EH (cell line): ENCODE data around the gene CIAO2B.
"Not testable (repeated sequence)": the region's sequence is repeated elsewhere in the genome, so short reads cannot be mapped to it uniquely, and the experiment has no call there.

ENCODE experiments used
- DNase-seq: peaks from one replicate; pipeline ENCODE4 v3.0.0-alpha.2; 2015; ENCODE audit warnings: low read depth

The CIAO2B gene

DNA sequence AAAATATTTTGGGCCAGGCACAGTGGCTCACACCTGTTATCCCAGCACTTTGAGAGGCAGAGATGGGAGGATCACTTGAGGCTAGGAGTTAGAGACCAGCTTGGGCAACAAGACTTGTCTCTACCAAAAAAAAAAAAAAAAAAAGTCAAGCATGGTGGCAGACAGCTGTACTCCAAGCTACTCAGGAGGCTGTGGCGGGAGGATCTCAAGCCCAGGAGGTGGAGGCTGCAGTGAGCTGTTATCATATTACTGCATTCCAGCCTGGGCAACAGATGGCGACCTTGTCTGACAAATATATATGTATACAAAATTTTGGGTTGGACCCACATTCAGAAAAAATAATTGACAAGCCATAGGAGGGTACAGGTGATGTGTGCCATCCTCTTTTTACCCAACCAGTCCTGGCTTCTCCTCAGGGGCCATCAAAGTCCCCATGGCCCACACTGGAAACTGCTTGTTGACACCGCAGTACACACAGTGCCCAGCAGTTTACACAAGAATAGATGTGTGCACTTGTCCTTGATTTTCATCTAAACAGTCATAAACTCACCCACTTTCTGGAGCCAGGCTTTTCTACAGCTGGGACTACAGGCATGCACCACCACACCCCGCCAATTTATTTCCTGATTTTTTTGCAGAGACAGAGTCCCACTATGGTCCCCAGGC is 2.8 kb upstream of the CIAO2B start:
- no peak for DNase-seq

DNA sequence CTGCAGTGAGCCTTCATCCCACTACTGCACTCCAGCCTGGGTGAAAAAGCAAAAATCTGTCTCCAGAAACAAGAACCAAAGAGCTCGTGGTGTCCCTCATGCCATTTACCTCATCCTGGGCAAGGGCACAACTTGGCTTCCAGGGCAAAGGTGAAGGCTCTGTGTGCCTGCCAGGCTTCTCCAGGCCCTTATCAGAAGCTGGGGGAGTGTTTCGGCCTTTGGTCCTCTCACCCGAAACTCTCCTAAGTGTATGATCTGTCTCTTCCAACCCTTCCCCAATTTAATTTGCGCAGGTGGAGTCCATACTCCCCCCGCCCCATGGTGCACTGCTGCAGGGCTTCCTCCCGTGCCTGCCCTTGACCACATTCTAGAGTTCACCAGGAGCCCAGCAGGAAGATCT is 2.3 kb upstream of the CIAO2B start:
- no peak for DNase-seq

- peak; percentile 53 for DNase-seq
These were observed 1.3 kb upstream of the CIAO2B start, which contains the start of gene CES2 for GRCh38 chr16:66935314-66936011. Gene CES2, plus strand, starts transcription at chr16:66935516. Its CDS starts 120 bp downstream, at chr16:66935636.

DNA sequence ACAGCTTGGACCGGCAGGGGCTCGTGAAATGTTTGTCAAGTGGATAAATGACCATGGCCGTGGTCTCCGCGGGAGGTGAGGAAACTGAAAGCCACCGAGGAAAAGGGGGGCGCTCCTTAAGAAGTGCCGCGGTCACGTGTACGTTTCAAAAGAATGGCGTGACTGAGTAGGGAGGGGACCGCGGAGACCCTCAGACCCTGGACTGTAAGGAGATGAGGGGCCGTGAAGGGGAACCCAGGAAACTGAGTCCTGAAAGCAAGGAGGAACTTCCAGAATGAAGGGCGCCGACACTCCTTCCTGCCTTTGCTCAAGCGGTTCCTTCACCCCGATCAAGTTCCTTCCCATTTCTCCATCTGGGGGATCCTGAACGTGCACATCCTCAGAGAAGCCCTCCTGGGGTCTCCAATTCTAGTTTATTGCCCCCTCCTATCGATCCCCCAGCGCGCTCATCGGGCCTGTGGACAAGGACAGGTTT is 674 bp upstream of the CIAO2B start:
- DNase-seq: not testable (repeated sequence)

DNA sequence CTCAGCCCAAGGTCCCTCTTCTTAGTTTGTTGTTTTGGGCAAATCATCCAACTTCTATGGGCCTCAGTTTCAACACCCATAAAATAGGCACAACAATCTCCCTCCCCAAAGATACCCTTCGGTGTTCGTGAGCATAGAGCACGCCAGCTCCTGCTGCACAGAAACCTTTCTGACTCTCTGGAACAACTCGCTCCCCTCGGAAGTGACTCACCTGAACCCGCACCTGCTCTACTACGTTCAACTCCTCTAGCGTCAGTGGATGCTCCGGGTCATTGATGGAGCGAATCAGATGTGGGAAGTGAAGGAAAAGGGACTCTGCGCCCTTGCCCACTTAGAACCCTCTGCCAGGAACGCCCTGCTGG is 445 bp downstream of the CIAO2B start:
- DNase-seq: no peak

DNA sequence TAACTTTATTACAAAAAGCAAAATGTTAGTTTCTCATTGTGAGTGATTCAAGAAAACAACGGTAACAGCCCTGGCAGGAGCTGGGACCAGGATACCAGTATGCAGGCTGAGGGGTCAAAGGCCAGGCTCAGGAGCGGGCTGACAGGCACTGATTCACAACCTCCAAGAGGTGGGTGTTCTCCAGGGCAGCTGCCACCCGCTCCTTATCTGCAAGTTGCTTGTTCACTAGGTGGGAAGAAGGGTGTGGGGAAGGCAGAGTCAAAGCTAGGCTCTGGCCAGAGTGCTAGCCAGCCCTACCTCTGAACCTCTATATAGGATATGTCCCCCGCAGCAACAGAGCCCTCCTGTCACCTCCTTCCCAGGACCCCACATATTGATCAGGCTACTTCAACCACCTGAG is 2.1 kb downstream of the CIAO2B start:
- no peak for DNase-seq

DNA sequence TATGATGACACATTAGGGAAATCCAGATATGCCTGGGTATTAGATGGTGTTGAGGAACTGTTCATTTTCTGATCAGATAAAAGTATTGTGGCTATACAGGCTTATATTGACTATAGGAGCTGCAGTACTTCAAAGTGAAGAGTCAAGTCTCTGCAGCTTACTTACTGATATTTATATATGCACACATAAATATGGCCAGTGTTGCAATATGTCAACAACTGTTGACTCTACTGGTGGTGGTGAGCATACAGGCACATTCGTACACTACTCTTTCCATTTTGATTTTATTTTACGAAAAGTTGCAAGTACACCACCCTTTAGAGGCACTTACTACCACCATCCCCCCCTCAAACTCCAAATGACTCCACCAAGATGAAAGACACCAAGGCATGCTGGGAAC is 2.5 kb downstream of the CIAO2B start:
- DNase-seq: no peak

DNA sequence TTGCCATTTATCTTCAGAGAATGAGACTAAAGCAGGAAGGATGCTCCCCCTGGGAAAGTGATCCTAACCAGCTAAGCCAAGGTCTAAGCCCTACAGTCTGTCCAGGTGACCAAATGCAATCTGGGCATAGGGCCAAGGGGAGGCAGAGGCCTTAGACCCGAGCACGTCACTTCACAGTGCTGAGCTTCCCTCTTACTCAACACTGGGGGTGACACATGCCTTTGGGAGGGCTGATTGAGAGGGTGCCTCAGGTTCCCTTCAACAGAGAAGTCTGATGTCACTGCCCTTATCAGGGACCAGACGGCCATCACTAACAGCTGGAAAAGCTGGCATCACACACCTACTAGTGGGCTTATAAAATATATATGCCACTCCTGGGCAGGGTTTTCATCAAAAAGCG is 4.0 kb downstream of the CIAO2B start:
- no peak for DNase-seq

DNA sequence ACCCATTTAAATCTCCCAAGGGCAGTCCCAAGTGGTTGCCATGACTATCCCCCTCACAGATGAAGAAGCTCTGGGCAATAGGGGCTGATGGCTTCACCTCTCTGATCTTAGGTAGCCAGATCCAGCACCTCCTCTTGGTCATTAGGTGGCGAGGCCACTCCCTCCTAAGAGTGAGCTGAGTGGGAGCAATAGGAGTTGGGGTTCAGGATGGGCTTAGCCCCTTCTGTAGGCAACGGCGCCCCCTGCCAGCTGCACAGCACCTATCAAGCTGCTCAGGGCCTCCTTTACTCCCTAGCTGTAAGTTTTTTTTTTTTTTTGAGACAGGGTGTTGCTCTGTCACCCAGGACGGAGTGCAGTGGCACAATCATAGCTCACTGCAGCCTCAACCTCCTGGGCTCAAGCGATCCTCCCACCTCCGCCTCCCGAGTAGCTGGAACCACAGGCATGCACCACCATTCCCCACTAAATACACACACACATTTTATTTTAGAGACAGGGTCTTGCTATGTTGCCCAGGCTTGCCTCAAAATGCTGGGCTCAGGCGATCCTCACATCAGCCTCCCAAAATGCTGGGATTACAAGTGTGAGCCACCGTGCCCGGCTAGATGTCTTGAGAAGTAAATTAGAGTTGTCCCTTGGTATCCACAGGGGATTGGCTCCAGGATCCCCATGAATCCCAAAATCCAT is 5.4 kb downstream of the CIAO2B start:
- DNase-seq: peak; percentile 45

DNA sequence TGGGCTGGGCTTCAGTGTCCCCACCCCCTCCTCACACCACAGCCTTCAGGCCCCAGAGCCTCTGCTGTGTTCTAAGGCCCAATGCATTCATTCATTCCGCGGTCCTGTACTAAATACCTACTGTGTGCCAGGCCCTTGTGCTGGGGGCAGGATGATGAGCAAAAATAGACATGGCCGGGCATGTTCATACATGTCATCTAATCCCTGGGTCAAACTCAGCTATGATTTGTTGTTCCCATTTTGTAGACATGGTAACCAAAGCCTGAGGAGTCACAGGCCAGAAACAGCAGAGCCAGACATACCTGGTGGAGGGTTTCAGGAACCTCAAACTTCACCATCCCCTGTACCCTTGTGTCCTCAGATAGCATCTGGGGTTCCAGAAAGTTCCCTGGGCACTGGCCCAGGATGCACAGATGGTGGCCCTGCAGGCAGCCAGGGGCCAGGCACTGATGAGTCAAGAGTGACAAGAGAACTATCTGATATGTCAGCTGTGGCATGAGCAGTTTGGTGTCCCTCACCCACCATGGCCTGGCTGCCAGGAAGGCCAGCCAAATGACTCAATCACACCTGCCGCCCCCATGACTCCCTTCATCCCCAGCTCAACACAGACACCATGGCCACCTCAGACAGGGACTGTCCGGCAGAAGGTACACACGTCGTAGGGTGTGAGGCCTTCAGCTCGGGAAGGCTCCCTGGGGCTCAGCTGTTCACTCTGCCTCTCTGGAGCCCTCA is 6.1 kb downstream of the CIAO2B start:
- peak; percentile 62 for DNase-seq

DNA sequence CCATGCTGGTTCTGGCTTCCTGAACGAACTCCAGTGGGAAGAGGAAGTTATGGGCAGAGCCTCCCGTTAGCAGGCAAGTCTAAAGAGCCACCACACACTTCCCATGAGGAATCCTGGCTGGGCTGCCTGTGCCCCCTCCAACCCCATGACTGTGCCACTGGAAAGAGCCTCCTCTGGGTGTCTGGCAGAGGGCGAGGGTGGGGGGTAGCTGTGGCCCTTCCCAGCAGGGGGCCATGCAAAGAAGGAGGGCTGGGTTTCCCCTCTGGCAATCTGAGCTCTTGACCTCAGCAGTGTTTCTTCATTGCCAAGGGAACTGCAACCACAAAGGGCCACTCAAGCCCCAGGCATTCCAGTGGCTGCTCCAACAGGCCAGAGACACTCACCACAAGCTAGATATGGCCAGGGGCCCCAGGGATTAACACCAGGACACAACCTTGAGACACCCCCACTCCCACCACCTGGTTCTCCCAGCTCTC is 7.2 kb downstream of the CIAO2B start:
- peak; percentile 95 for DNase-seq

- DNase-seq: peak; percentile 15
These were observed 7.8 kb downstream of the CIAO2B start for GRCh38 chr16:66926171-66926947.

GRCh38 chr16:66925322-66925840 is 8.8 kb downstream of the CIAO2B start, which contains the start of gene RRAD:
Gene RRAD, minus strand, starts transcription at chr16:66925535. Its CDS starts 356 bp downstream, at chr16:66925179.
- DNase-seq: peak; percentile 36

GRCh38 chr16:66924527-66925321 is 9.5 kb downstream of the CIAO2B start:
- peak; percentile 22 for DNase-seq

GRCh38 chr16:66923866-66924265 is 10.3 kb downstream of the CIAO2B start:
- DNase-seq: no peak

- no peak for DNase-seq
These were observed 10.9 kb downstream of the CIAO2B start for GRCh38 chr16:66923247-66923731.

DNA sequence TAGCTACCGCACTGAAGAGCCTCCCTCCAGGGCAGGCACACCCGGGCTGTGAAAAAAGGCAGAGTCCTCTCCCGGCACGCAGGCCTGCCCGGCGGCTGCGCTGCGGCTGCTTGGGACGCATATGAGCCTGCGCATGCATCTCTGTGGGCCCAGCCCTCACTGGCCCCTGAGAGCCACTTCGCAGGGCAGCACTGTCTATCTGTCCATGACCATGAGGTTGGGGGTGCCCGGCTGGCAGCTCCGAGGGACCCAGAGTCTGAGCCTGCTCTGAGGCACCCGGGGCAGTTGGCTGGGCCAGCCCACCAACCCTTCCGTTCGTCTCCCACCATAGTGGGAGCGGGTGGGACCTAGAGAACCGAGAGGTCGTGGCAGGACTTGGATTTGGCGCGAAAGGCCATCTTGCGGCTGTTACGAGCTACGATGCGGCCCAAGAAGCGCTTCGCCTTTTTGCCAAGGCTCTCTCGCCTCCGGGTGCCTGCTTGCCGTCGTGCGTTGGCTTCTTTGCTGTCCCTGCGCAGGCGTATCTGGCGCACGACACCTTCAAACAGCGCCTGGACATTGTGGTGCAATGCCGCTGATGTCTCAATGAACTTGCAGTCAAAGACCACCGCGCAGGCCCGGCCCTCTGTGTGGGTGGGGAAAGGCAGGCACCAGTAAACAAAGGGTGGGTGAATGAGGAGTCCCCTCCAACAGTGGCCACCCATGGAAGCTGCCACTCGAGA is 12.3 kb downstream of the CIAO2B start:
- no peak for DNase-seq

- DNase-seq: no peak
These were observed 13.1 kb downstream of the CIAO2B start for GRCh38 chr16:66920924-66921680.

DNA sequence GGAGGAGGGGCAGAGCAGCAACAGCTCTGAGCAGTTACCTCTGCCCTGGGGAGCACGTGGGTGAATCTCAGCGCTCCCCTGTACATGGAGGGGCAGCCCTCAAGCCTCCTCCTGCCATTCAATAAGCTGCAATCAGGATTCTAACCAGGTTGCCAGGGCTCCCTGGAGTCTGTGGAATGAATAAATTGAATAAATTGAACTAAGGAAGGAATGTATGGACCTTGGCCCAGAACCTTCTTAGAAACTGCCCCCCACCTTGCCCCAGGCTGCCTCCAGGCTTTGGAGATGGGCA is 14.0 kb downstream of the CIAO2B start:
- no peak for DNase-seq
